Liver (tissue), 9 donors: ENCODE results near the gene FNBP1L. TPM values are rescaled to one million over a fixed set of nuclear protein-coding genes. Genes with fewer than 3 reads are reported as not detected.
"Not testable (repeated sequence)": the region's sequence is repeated elsewhere in the genome, so short reads cannot be mapped to it uniquely, and the experiment has no call there.

Experiments
- DNase-seq: peaks from one replicate; pipeline ENCODE4 v3.0.0-alpha.2; 2017; ENCODE audit warnings: low spot score
- H3K27ac ChIP-seq, 2 donors: one replicate each; pipeline ENCODE4 v1.7.0; 2013; ENCODE audit warnings: inconsistent platforms in 2 of 2, low read length in 2 of 2, control low read depth in 1 of 2, low read depth in 1 of 2, mild to moderate bottlenecking in 1 of 2
- H3K27me3 ChIP-seq, 4 donors: one replicate each; pipeline versions ENCODE4 v1.6.1 to v1.7.0; 2013; ENCODE audit warnings: low read length in 3 of 4, inconsistent platforms in 1 of 4, mild to moderate bottlenecking in 1 of 4, moderate library complexity in 1 of 4; ENCODE audit not compliant: control insufficient read depth in 4 of 4, insufficient read depth in 4 of 4
- H3K36me3 ChIP-seq, 4 donors: one replicate each; pipeline versions ENCODE4 v1.6.1 to v1.7.0; 2013; ENCODE audit warnings: low read length in 3 of 4, mild to moderate bottlenecking in 3 of 4, low read depth in 1 of 4, moderate library complexity in 1 of 4; ENCODE audit not compliant: control insufficient read depth in 4 of 4, insufficient read depth in 3 of 4
- H3K4me1 ChIP-seq, 4 donors: one replicate each; pipeline versions ENCODE4 v1.6.1 to v1.7.0; 2013; ENCODE audit warnings: low read length in 3 of 4, mild to moderate bottlenecking in 3 of 4, moderate library complexity in 1 of 4; ENCODE audit not compliant: control insufficient read depth in 4 of 4, insufficient read depth in 4 of 4
- H3K4me3 ChIP-seq, 3 donors: one replicate each; pipeline versions ENCODE4 v1.6.1 to v1.7.0; 2013; ENCODE audit warnings: low read length in 3 of 3, control low read depth in 1 of 3, low read depth in 1 of 3, mild to moderate bottlenecking in 1 of 3
- H3K9ac ChIP-seq, 2 donors: one replicate each; pipeline ENCODE4 v1.7.0; 2013; ENCODE audit warnings: low read length in 2 of 2, mild to moderate bottlenecking in 2 of 2, moderate library complexity in 2 of 2, control low read depth in 1 of 2, low read depth in 1 of 2
- H3K9me3 ChIP-seq, 4 donors: one replicate each; pipeline versions ENCODE4 v1.6.1 to v1.7.0; 2013; ENCODE audit warnings: low read length in 3 of 4; ENCODE audit not compliant: control insufficient read depth in 4 of 4
- ATF3 ChIP-seq: IDR thresholded peaks from 2 replicates; pipeline ENCODE4 v1.6.1; 2016; ENCODE audit warnings: antibody characterized with exemption
- FOXA1 ChIP-seq: IDR thresholded peaks from 2 replicates; pipeline ENCODE4 v1.6.1; 2016; ENCODE audit warnings: antibody characterized with exemption
- FOXA2 ChIP-seq: IDR thresholded peaks from 2 replicates; pipeline ENCODE4 v1.6.1; 2016; ENCODE audit warnings: antibody characterized with exemption
- HNF4A ChIP-seq, 2 donors: conservative IDR thresholded peaks; 2 replicates each; pipeline ENCODE4 v1.6.1; 2016; ENCODE audit warnings: antibody characterized with exemption in 2 of 2, mild to moderate bottlenecking in 2 of 2
- TAF1 ChIP-seq: conservative IDR thresholded peaks from 2 replicates; pipeline ENCODE4 v1.6.1; 2016; ENCODE audit warnings: antibody characterized with exemption, mild to moderate bottlenecking
- WGBS: extraction: QIAGEN DNeasy Blood & Tissue Kit; methylation state at CpG from one replicate; pipeline ENCODE4 v1.1.7; 2013; 5-methylcytosine and 5-hydroxymethylcytosine counted together
- polyA plus RNA-seq, 2 donors: library from polyadenylated mRNA; stranded (reverse) in 1 of 2; unstranded in 1 of 2; fragments of 200-250 nt in 1 of 2; fragments of >200 nt in 1 of 2; fragmentation: Nextera tagmentation in 1 of 2; extraction: Ambion mirVana in 1 of 2; gene quantifications; one replicate each; pipeline versions ENCODE4 v1.2.1 to v1.2.3, GENCODE V29; 2013 to 2015
- total RNA-seq, 2 donors: library from RNA; depleted of rRNA; stranded (reverse); fragments of >200 nt; gene quantifications; one replicate each; pipeline ENCODE4 v1.2.3, GENCODE V29; 2014
- TF ChIP-seq, protein P1 (sequence below): IDR thresholded peaks from 2 replicates; pipeline ENCODE4 v1.6.1; 2016; ENCODE audit warnings: antibody characterized with exemption, mild to moderate bottlenecking
- TF ChIP-seq, protein P2 (sequence below): fragments of 150-350 bp; IDR thresholded peaks from 2 replicates; pipeline ENCODE4 v1.5.1; 2017; ENCODE audit warnings: improper control_type of control experiment, low read depth, low read length; ENCODE audit not compliant: missing input control
- donor health status: healthy.
- donor health status: healthy.
- donor health status: healthy.
- donor health status: healthy.
- donor health status: healthy.

The FNBP1L gene
- total and polyA plus RNA-seq, 4 donors: 5.3 to 13.5 (median 8.9) TPM

GRCh38 chr1:93475681-93476080, 27.8 kb downstream of the FNBP1L start:
- TF ChIP-seq ATF3: no peak
- TF ChIP-seq, protein P1, sequence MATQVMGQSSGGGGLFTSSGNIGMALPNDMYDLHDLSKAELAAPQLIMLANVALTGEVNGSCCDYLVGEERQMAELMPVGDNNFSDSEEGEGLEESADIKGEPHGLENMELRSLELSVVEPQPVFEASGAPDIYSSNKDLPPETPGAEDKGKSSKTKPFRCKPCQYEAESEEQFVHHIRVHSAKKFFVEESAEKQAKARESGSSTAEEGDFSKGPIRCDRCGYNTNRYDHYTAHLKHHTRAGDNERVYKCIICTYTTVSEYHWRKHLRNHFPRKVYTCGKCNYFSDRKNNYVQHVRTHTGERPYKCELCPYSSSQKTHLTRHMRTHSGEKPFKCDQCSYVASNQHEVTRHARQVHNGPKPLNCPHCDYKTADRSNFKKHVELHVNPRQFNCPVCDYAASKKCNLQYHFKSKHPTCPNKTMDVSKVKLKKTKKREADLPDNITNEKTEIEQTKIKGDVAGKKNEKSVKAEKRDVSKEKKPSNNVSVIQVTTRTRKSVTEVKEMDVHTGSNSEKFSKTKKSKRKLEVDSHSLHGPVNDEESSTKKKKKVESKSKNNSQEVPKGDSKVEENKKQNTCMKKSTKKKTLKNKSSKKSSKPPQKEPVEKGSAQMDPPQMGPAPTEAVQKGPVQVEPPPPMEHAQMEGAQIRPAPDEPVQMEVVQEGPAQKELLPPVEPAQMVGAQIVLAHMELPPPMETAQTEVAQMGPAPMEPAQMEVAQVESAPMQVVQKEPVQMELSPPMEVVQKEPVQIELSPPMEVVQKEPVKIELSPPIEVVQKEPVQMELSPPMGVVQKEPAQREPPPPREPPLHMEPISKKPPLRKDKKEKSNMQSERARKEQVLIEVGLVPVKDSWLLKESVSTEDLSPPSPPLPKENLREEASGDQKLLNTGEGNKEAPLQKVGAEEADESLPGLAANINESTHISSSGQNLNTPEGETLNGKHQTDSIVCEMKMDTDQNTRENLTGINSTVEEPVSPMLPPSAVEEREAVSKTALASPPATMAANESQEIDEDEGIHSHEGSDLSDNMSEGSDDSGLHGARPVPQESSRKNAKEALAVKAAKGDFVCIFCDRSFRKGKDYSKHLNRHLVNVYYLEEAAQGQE: no peak
- TF ChIP-seq FOXA2: no peak
- no peak for TF ChIP-seq TAF1
- TF ChIP-seq HNF4A (conservative IDR thresholded peaks at IDR 0.05): no peak
- no peak for TF ChIP-seq FOXA1
- TF ChIP-seq, protein P2, sequence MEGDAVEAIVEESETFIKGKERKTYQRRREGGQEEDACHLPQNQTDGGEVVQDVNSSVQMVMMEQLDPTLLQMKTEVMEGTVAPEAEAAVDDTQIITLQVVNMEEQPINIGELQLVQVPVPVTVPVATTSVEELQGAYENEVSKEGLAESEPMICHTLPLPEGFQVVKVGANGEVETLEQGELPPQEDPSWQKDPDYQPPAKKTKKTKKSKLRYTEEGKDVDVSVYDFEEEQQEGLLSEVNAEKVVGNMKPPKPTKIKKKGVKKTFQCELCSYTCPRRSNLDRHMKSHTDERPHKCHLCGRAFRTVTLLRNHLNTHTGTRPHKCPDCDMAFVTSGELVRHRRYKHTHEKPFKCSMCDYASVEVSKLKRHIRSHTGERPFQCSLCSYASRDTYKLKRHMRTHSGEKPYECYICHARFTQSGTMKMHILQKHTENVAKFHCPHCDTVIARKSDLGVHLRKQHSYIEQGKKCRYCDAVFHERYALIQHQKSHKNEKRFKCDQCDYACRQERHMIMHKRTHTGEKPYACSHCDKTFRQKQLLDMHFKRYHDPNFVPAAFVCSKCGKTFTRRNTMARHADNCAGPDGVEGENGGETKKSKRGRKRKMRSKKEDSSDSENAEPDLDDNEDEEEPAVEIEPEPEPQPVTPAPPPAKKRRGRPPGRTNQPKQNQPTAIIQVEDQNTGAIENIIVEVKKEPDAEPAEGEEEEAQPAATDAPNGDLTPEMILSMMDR: no peak
- WGBS: 73% methylated on average over 1 of the region's 1 CpG

DNA sequence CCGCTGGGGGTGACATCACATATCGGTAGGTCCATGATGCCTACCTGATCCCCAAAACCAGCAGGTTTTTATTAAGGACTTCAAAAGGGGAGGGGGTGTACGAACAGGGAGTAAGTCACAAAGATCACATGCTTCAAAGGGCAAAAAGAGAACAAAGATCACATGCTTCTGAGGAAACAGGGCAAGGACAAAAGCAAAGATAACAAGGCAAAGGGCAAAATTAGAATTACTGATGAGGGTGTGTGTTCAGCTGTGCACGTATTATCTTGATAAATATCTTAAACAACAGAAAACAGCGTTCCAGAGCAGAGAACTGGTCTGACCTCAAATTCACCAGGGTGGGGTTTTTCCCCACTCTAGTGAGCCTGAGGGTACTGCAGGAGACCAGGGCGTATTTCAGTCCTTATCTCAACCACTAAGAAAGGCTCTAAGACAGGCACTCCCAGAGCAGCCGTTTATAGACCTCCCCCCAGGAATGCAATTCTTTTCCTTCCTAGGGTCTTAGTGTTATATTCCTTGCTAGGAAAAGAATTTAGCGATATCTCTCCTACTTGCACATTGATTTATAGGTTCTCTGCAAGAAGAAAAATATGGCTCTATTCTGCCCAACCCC, 31.3 kb downstream of the FNBP1L start:
- H3K36me3 ChIP-seq, H3K27me3 ChIP-seq, DNase-seq, H3K9me3 ChIP-seq, H3K27ac ChIP-seq, H3K4me1 ChIP-seq, H3K4me3 ChIP-seq, H3K9ac ChIP-seq: not testable (repeated sequence)
- WGBS: 71% methylated on average over 8 of the region's 8 CpGs

More at GRCh38 chr1:93475681-93476080, 27.8 kb downstream of the FNBP1L start:
- peaks cover 3 to 10% (median 9%) of the 10 kb centered on the region in 4 donors for H3K4me1 ChIP-seq
- H3K27me3 ChIP-seq: no peaks in the 10 kb centered on the region
- no peak for DNase-seq
- H3K9me3 ChIP-seq: peaks cover 0 to 2% (median 0%) of the 10 kb centered on the region in 4 donors
- no peak overlapping the region for H3K4me3 ChIP-seq
- no peak overlapping the region for H3K9ac ChIP-seq
- no peaks in the 10 kb centered on the region for H3K36me3 ChIP-seq
- H3K27ac ChIP-seq: no peak overlapping the region

DNA sequence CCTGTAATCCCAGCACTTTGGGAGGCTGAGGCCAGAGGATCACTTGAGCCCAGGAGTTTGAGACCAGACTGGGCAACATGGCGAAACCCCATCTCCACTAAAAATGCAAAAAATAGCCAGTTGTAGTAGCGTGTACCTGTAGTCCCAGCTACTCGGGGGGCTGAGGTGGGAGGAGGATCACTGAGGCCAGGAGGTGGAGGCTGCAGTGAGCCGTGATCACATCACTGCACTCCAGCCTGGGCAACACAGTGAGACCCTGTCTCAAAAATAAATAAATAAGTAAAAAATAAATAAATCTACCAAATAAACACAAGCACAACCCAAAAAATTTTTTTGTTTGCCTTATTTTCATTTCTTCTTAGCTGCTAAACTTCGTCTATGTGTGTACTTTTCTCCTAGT, 34.0 kb downstream of the FNBP1L start:
- 97% methylated on average over 5 of the region's 5 CpGs for WGBS
- not testable (repeated sequence) for H3K36me3 ChIP-seq, DNase-seq, H3K4me3 ChIP-seq, H3K27me3 ChIP-seq, H3K4me1 ChIP-seq, H3K9me3 ChIP-seq, H3K9ac ChIP-seq, H3K27ac ChIP-seq
